ENCODE data around the gene GMDS. TPM values are rescaled to one million over a fixed set of nuclear protein-coding genes. Genes with fewer than 3 reads are reported as not detected.

Gene GMDS
- total and polyA plus RNA-seq, 2 of the 8 experiments (the other 6 are each of a cell fraction or from before 2014, with no cell fraction given) = 16.8 to 50.0 TPM

GRCh38 chr6:2235777-2236495, 9.5 kb downstream of the GMDS start (continued):
- TF ChIP-seq CTCF (IDR thresholded peaks at IDR 0.05; ENCODE audit: control extremely low read depth in 1 of 3, insufficient read depth in 1 of 3, low read depth in 1 of 3, low read length in 3 of 3) = no peak
- TF ChIP-seq YY1 (IDR thresholded peaks at IDR 0.05; ENCODE audit: low read depth, low read length) = no peak
- TF ChIP-seq SP2 (IDR thresholded peaks at IDR 0.05; ENCODE audit: low read length) = no peak
- TF ChIP-seq CHD7 (IDR thresholded peaks at IDR 0.05; ENCODE audit: insufficient replicate concordance, low read length) = no peak
